ENCODE results near the gene PSTPIP1.

DNA sequence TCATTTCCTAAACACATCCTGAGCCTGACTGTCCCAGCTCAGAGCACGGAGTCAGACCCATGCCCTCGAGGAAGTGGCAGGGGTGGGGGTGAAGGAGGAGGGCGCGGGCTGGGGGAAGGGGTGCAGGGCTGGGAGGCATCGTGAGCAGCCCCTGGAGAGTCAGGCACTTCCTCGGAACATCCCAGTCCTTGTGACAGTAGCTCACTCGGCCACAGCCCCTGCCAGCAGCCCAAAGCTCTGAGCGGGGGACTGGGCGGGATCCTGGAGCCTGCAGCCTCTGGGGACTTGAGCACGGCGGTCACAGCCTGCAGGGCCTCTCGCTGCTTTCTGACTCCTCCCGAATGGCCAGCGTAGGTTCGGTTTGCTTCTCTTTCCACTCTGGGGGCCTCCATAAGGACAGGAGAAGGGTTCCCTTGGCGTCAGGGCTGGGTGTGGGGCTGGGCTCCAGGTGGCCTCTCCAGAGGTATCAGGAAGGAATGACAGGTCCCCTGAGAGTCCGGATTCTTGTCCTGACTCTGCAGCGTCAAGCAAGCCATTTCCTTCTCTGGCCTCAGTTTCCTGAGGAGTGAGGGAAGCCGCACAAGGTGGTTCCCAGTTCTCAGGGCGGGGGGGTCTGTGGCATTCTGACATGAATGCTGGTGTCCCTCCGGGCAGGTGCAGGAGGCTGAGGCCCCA is 20.9 kb downstream of the PSTPIP1 start:
- TF ChIP-seq POLR2A (IDR thresholded peaks at IDR 0.05), result no peak
- no peak for TF ChIP-seq POLR2AphosphoS5 (IDR thresholded peaks at IDR 0.05; ENCODE audit: insufficient read depth in 1 of 2, low read depth in 1 of 2)

All from vagina (tissue), 2 donors.